Measurements from ENCODE around the gene PSORS1C2.

The PSORS1C2 gene

DNA sequence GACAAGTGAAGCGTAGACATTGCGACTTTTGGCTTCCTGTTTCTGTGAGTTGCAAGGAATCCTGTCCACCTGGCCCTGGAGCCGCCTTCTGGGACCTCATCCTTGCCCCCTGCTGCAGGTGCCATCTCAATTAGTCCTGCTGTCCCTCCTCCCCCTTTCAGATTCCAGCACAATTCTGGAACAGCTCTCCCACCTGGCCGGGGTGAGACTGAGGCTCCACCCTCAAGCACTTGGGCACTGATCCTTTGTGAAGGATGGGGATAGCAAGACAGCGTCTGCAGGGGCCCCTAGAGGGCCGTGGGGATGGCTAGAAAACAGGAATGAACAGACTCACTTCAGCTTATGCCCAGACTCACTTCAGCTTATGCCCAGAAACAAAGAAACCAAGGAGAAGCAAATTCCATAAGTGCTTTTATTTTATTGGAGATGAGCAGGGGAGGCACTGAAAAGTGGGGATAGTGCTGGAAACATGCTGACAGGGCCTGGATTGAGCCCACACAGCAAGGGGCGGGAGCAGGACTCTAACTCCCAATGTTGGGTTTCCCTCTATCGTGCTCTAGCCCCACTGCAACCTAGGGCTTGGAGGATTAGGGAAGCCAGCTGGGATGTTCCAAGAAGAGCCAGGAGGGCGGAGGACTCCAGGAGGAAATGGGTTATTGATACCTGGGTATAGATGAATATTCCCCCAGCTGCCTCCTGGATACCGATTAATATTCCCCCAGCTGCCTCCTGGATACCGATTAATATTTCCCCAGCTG is 27.9 kb downstream of the PSORS1C2 start:
- Histone ChIP-seq H3K9ac (ENCODE audit: low read length) (no peak overlapping the region), H3K4me1 (ENCODE audit: control insufficient read depth, insufficient read depth, low read length) (peaks cover 38% of the 10 kb centered on the region), H3K9me3 (ENCODE audit: control insufficient read depth, insufficient read depth, low read depth, low read length) (no peaks in the 10 kb centered on the region), H3K27ac (ENCODE audit: low read depth, low read length) (no peak overlapping the region), H3K36me3 (ENCODE audit: control insufficient read depth, insufficient read depth, low read length) (no peaks in the 10 kb centered on the region), H3K27me3 (ENCODE audit: control insufficient read depth, insufficient read depth, low read length) (peaks cover 11% of the 10 kb centered on the region), H3K4me3 (ENCODE audit: low read depth, low read length) (no peak overlapping the region)

DNA sequence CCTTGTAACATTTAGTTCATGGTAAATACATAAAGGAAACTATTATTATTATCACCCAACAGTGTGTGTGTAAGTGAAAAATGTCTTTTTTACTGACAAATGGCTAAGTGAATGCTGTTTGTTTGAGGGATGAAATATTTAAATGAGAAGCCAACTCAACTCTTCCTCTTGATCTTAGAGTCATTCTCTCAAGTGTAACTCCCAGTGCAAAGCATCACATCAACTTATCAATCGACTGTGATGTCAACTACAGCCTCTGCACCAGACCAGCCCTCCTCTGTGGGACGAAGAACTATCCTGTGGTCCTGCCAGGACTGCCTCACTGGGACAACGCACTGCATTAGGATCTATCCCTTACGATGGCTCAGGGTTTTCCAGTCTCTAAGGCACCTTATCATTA is 31.8 kb downstream of the PSORS1C2 start:
- no peak overlapping the region for H3K4me3 ChIP-seq (ENCODE audit: low read depth, low read length)

DNA sequence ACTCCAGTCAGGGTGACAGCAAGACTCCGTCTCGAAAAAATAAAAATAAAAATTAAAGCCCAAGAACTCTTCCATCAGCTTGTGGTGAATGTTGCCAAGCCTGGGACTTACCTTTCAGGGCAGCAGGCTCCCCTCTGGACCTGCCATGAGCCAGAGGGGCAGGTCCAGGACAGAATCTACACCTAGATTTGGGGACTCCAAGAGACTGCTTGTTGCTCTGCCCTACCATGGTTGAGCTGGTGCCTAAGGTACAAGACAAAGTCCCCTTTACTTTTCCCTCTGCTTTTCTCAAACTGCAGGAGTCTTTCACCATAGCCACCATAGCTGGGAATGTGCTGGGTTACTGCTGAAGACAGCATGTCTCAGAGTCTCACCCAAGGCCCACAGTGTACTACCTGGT is 35.7 kb downstream of the PSORS1C2 start:
- no peak overlapping the region for H3K9ac ChIP-seq (ENCODE audit: low read length)
- H3K9me3 ChIP-seq (ENCODE audit: control insufficient read depth, insufficient read depth, low read depth, low read length), result no peaks in the 10 kb centered on the region
- H3K27me3 ChIP-seq (ENCODE audit: control insufficient read depth, insufficient read depth, low read length), result no peaks in the 10 kb centered on the region
- no peaks in the 10 kb centered on the region for H3K36me3 ChIP-seq (ENCODE audit: control insufficient read depth, insufficient read depth, low read length)
- H3K27ac ChIP-seq (ENCODE audit: low read depth, low read length), result no peak overlapping the region
- no peaks in the 10 kb centered on the region for H3K4me1 ChIP-seq (ENCODE audit: control insufficient read depth, insufficient read depth, low read length)
- no peak overlapping the region for H3K4me3 ChIP-seq (ENCODE audit: low read depth, low read length)

More for the DNA sequence above, 31.8 kb downstream of the PSORS1C2 start:
- no peak overlapping the region for H3K9ac ChIP-seq (ENCODE audit: low read length)
- H3K36me3 ChIP-seq (ENCODE audit: control insufficient read depth, insufficient read depth, low read length), result no peaks in the 10 kb centered on the region
- no peak overlapping the region for H3K27ac ChIP-seq (ENCODE audit: low read depth, low read length)
- no peaks in the 10 kb centered on the region for H3K9me3 ChIP-seq (ENCODE audit: control insufficient read depth, insufficient read depth, low read depth, low read length)
- peaks cover 11% of the 10 kb centered on the region for H3K27me3 ChIP-seq (ENCODE audit: control insufficient read depth, insufficient read depth, low read length)
- H3K4me1 ChIP-seq (ENCODE audit: control insufficient read depth, insufficient read depth, low read length), result peaks cover 16% of the 10 kb centered on the region

DNA sequence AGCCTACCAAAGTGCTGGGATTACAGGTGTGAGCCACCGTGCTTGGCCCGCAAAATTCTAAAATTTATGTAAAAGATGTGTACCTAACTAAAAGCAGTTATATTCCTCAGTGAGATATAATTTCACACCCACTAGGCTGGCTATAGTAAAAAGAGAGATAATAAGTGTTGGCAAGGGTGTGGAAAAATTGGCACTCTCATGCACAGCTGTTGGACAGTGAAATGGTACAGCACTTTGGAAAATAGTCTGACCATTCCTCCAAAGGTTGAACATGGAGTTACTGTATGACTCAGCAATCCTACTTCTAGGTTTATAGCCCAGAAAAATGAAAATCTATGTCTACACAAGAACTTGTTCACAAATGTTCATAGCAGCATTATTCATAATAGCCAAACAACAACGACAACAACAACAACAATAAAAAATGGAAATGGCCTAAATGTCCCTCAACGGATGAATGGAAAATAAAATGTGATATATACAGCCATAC is 40.4 kb downstream of the PSORS1C2 start:
- no peaks in the 10 kb centered on the region for H3K9me3 ChIP-seq (ENCODE audit: control insufficient read depth, insufficient read depth, low read depth, low read length)
- 0 out of 2 replicates have a peak, but pooled peaks cover 5% of the 10 kb centered on the region for H3K4me1 ChIP-seq (ENCODE audit: control insufficient read depth, insufficient read depth, low read length)
- no peaks in the 10 kb centered on the region for H3K36me3 ChIP-seq (ENCODE audit: control insufficient read depth, insufficient read depth, low read length)
- no peak overlapping the region for H3K4me3 ChIP-seq (ENCODE audit: low read depth, low read length)
- no peak overlapping the region for H3K27ac ChIP-seq (ENCODE audit: low read depth, low read length)
- no peaks in the 10 kb centered on the region for H3K27me3 ChIP-seq (ENCODE audit: control insufficient read depth, insufficient read depth, low read length)
- no peak overlapping the region for H3K9ac ChIP-seq (ENCODE audit: low read length)

DNA sequence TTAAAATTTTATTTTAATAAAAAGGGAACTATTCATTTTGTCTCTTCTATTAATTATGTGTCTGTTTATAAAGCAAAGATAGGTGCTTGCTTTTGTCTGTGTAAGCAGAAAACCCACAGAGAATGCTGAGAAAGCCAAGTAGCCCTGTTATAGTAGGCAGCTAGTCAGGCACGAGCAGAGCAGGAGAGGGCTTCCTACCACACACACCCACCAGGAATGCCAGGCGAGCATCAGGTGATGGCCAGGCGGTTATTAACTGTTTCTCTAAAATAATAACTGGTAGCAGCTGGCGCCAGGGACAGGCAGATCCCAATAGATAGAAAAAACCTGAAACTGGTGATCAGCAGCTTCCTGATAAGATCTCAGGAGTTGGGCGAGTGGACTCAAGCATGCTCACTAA is 42.2 kb downstream of the PSORS1C2 start:
- H3K4me1 ChIP-seq (ENCODE audit: control insufficient read depth, insufficient read depth, low read length), result peaks cover 9% of the 10 kb centered on the region; the same call in 1 of the 2 replicates
- H3K9me3 ChIP-seq (ENCODE audit: control insufficient read depth, insufficient read depth, low read depth, low read length), result no peaks in the 10 kb centered on the region
- no peak overlapping the region for H3K9ac ChIP-seq (ENCODE audit: low read length)
- no peaks in the 10 kb centered on the region for H3K27me3 ChIP-seq (ENCODE audit: control insufficient read depth, insufficient read depth, low read length)
- no peaks in the 10 kb centered on the region for H3K36me3 ChIP-seq (ENCODE audit: control insufficient read depth, insufficient read depth, low read length)
- H3K4me3 ChIP-seq (ENCODE audit: low read depth, low read length), result no peak overlapping the region
- H3K27ac ChIP-seq (ENCODE audit: low read depth, low read length), result no peak overlapping the region

DNA sequence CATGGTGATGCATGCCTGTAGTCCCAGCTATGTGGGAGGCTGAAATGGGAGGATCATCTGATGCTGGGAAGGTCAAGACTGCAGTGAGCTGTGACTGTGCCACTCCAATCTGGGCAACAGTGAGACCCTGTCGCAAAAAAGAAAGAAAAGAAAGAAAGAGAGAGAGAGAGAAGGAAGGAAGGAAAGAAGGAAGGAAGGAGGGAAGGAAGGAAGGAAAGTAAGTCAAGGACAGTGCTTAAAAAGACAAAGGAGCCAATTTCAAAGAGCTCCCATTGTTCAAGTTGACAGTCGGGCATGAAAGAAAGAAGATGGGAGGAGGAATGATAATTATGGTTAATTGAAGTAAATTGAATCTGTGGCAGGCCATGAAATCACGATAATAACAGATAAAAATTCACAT is 42.7 kb downstream of the PSORS1C2 start:
- Histone ChIP-seq H3K36me3 (ENCODE audit: control insufficient read depth, insufficient read depth, low read length) (no peaks in the 10 kb centered on the region), H3K4me1 (ENCODE audit: control insufficient read depth, insufficient read depth, low read length) (peaks cover 9% of the 10 kb centered on the region; the same call in 1 of the 2 replicates), H3K9ac (ENCODE audit: low read length) (no peak overlapping the region), H3K27me3 (ENCODE audit: control insufficient read depth, insufficient read depth, low read length) (no peaks in the 10 kb centered on the region), H3K4me3 (ENCODE audit: low read depth, low read length) (no peak overlapping the region), H3K27ac (ENCODE audit: low read depth, low read length) (no peak overlapping the region), H3K9me3 (ENCODE audit: control insufficient read depth, insufficient read depth, low read depth, low read length) (no peaks in the 10 kb centered on the region)

DNA sequence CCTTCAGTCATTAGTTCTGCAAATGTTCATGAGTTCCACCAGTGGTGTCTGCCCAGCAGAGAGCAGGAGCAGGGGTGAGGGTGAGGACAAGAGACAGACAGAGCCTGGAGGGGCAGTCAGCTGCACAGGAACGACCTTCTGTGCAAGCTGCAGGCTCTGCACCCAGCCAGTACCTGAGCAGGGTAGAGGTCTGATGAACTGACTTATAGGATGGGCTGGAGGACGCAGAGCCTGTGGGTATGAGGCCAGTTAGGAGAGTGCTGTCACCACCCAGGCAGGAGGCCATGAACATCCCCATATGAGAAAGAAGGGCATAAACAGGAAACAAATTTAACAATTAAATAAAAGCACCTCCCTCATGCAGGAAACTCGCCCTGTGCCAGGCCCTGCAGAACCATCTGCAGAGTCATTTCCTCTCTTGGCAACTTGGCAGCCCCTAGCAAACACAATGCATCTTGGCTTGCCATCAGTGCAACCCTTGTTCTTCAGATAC is 44.4 kb downstream of the PSORS1C2 start:
- Histone ChIP-seq H3K4me3 (ENCODE audit: low read depth, low read length) (no peak overlapping the region), H3K27ac (ENCODE audit: low read depth, low read length) (no peak overlapping the region), H3K9me3 (ENCODE audit: control insufficient read depth, insufficient read depth, low read depth, low read length) (no peaks in the 10 kb centered on the region), H3K9ac (ENCODE audit: low read length) (no peak overlapping the region), H3K36me3 (ENCODE audit: control insufficient read depth, insufficient read depth, low read length) (no peaks in the 10 kb centered on the region), H3K4me1 (ENCODE audit: control insufficient read depth, insufficient read depth, low read length) (peaks cover 9% of the 10 kb centered on the region; the same call in 1 of the 2 replicates), H3K27me3 (ENCODE audit: control insufficient read depth, insufficient read depth, low read length) (no peaks in the 10 kb centered on the region)

DNA sequence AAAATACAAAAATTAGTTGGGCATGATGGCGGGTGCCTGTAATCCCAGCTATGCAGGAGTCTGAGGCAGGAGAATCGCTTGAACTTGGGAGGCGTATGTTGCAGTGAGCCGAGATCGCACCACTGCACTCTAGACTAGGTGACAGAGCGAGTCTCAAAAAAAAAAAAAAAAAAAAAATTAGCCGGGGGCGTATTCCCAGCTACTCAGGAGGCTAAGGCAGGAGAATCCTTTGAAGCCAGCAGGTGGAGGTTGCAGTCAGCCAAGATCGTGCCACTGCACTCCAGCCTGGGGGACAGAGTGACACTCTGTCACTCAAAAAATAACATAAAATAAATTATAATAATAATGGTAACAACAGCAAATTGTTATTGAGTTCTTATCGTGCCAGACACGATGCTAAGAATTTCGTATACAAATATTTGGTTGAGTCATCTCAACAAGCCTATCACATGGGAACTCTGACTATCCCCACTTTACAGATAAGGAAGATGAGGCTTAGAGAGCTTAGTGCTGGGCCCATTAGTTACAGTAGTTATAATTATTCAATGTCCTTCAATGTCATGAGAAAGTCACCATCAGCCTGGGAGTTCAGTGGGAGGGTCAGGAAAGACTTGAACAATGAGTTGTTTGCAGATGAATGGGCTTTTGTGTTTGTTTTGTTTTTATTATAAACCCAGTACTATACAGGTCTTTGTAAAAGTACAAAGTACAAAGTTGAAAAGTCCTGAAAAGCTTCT is 45.9 kb downstream of the PSORS1C2 start:
- Histone ChIP-seq H3K9me3 (ENCODE audit: control insufficient read depth, insufficient read depth, low read depth, low read length) (no peaks in the 10 kb centered on the region), H3K27me3 (ENCODE audit: control insufficient read depth, insufficient read depth, low read length) (no peaks in the 10 kb centered on the region), H3K27ac (ENCODE audit: low read depth, low read length) (no peak overlapping the region), H3K4me3 (ENCODE audit: low read depth, low read length) (no peak overlapping the region), H3K36me3 (ENCODE audit: control insufficient read depth, insufficient read depth, low read length) (no peaks in the 10 kb centered on the region), H3K9ac (ENCODE audit: low read length) (no peak overlapping the region), H3K4me1 (ENCODE audit: control insufficient read depth, insufficient read depth, low read length) (peaks cover 9% of the 10 kb centered on the region; the same call in 1 of the 2 replicates)

DNA sequence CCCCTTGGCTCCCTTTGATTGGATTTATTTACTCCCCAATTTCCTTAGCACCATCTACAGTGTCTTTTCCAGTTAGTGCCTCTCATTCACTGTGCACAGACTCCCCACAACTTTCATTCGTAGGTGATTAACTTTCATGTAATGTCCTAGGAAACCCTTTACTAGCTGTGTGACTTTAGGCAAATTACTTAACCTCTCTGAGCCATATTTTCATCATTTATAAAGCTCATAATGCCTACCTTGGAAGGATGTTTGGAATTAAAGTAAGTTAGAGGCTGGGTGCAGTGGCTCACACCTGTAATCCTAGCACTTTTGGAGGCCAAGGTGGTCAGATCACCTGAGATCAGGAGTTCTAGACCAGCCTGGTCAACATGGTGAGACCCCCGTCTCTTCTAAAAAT is 46.6 kb downstream of the PSORS1C2 start:
- peaks cover 11% of the 10 kb centered on the region for H3K4me1 ChIP-seq (ENCODE audit: control insufficient read depth, insufficient read depth, low read length)
- H3K27me3 ChIP-seq (ENCODE audit: control insufficient read depth, insufficient read depth, low read length), result no peaks in the 10 kb centered on the region
- no peak overlapping the region for H3K9ac ChIP-seq (ENCODE audit: low read length)
- no peaks in the 10 kb centered on the region for H3K36me3 ChIP-seq (ENCODE audit: control insufficient read depth, insufficient read depth, low read length)
- H3K27ac ChIP-seq (ENCODE audit: low read depth, low read length), result no peak overlapping the region
- no peaks in the 10 kb centered on the region for H3K9me3 ChIP-seq (ENCODE audit: control insufficient read depth, insufficient read depth, low read depth, low read length)
- H3K4me3 ChIP-seq (ENCODE audit: low read depth, low read length), result no peak overlapping the region

DNA sequence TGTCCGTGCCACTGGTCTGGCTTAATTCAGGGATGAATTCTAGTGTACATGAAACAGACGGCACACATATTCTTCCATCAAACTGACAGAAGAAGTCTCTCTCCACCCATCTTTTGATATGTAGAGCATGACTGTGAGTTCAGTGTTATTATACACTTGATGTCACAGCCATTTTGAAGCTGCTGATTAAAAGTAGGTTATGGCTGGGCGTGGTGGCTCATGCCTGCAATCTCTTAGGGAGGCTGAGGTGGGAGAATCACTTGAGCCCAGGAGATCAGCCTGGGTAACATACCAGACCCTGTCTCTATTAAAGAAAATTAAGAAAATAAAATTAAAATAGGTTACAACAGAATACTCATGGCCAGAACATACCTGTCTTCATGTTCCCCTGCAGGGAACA is 47.2 kb downstream of the PSORS1C2 start:
- Histone ChIP-seq H3K27me3 (ENCODE audit: control insufficient read depth, insufficient read depth, low read length) (no peaks in the 10 kb centered on the region), H3K9me3 (ENCODE audit: control insufficient read depth, insufficient read depth, low read depth, low read length) (no peaks in the 10 kb centered on the region), H3K4me3 (ENCODE audit: low read depth, low read length) (no peak overlapping the region), H3K4me1 (ENCODE audit: control insufficient read depth, insufficient read depth, low read length) (peaks cover 16% of the 10 kb centered on the region), H3K9ac (ENCODE audit: low read length) (no peak overlapping the region), H3K27ac (ENCODE audit: low read depth, low read length) (no peak overlapping the region), H3K36me3 (ENCODE audit: control insufficient read depth, insufficient read depth, low read length) (no peaks in the 10 kb centered on the region)

DNA sequence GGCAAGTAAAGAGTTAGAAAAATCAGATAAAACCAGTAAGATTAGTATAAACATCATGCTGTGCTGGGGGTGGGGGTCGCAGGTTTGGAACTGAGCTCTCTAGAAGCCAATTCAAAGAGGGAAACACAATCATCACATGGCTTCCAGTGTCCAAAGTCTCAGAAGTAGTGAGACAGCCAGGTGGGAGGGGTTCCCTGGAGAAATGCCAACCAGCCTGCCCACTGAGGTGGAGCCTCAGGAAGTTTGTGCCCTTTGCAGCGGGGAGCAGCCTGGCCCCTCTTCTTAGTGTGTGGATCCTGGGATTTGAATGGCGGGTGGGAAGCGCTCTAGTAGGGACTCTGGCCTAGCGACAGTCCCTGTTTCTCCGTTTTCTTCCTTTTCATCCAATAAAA is 47.9 kb downstream of the PSORS1C2 start:
- H3K27me3 ChIP-seq (ENCODE audit: control insufficient read depth, insufficient read depth, low read length), result no peaks in the 10 kb centered on the region
- H3K27ac ChIP-seq (ENCODE audit: low read depth, low read length), result no peak overlapping the region
- H3K4me1 ChIP-seq (ENCODE audit: control insufficient read depth, insufficient read depth, low read length), result peaks cover 19% of the 10 kb centered on the region

More for the DNA sequence above, 47.9 kb downstream of the PSORS1C2 start:
- H3K36me3 ChIP-seq (ENCODE audit: control insufficient read depth, insufficient read depth, low read length), result no peaks in the 10 kb centered on the region
- H3K9ac ChIP-seq (ENCODE audit: low read length), result no peak overlapping the region
- no peak overlapping the region for H3K4me3 ChIP-seq (ENCODE audit: low read depth, low read length)
- H3K9me3 ChIP-seq (ENCODE audit: control insufficient read depth, insufficient read depth, low read depth, low read length), result no peaks in the 10 kb centered on the region
